K562 (cell line): ENCODE results near the gene USP48. TPM values are rescaled to one million over a fixed set of nuclear protein-coding genes. Genes with fewer than 3 reads are reported as not detected.

Experiments used
- ADNP ChIP-seq: fragments of 200-800 bp; sonication (Bioruptor generic); IDR thresholded peaks from 2 replicates; pipeline ENCODE4 v1.6.1; 2016; ENCODE audit warnings: missing genetic modification characterization, missing compliant biosample characterization
- BCOR ChIP-seq: fragments of 450-650 bp; IDR thresholded peaks from 2 replicates; pipeline ENCODE4 v1.6.1; 2016
- CBX3 ChIP-seq, 2 experiments: IDR thresholded peaks; 1 replicate in 1 of 2; 2 replicates in 1 of 2; pipeline ENCODE4 v1.6.1; 2012; ENCODE audit warnings: inconsistent platforms in 2 of 2, low read length in 2 of 2, borderline replicate concordance in 1 of 2, control low read depth in 1 of 2
- CHD4 ChIP-seq: fragments of 200-600 bp; sonication (generic); IDR thresholded peaks from 3 replicates; pipeline ENCODE4 v1.6.1; 2012; ENCODE audit warnings: low read depth, mild to moderate bottlenecking, mixed read lengths, low read length, inconsistent platforms; ENCODE audit not compliant: insufficient read depth, insufficient replicate concordance, poor library complexity, severe bottlenecking
- ESRRA ChIP-seq: fragments of 450-650 bp; IDR thresholded peaks from 2 replicates; pipeline ENCODE4 v1.6.1; 2014; ENCODE audit warnings: low read depth, mild to moderate bottlenecking, moderate library complexity, borderline replicate concordance
- HDAC2 ChIP-seq: fragments of 450-650 bp; IDR thresholded peaks from 2 replicates; pipeline ENCODE4 v1.6.1; 2016; ENCODE audit warnings: mild to moderate bottlenecking
- KDM1A ChIP-seq, 2 experiments: fragments of 450-650 bp; IDR thresholded peaks; 2 replicates each; pipeline ENCODE4 v1.6.1; 2016; ENCODE audit warnings: mild to moderate bottlenecking in 2 of 2
- MAFK ChIP-seq: IDR thresholded peaks from 2 replicates; pipeline ENCODE4 v1.6.1; 2011; ENCODE audit warnings: low read length, improper control_type of control experiment
- PHF20 ChIP-seq: fragments of 450-650 bp; IDR thresholded peaks from 2 replicates; pipeline ENCODE4 v1.6.1; 2018; ENCODE audit not compliant: partially characterized antibody
- RBM25 ChIP-seq: fragments of 200-400 bp; formaldehyde crosslinking; IDR thresholded peaks from 2 replicates; pipeline ENCODE4 v1.6.1; 2018; ENCODE audit warnings: low read length, low read depth, moderate library complexity; ENCODE audit not compliant: severe bottlenecking
- RCOR1 ChIP-seq, 2 experiments: IDR thresholded peaks; 2 replicates each; pipeline ENCODE4 v1.6.1; 2012; ENCODE audit warnings: low read depth in 2 of 2, low read length in 2 of 2, borderline replicate concordance in 1 of 2, improper control_type of control experiment in 1 of 2
- SMARCA5 ChIP-seq: fragments of 450-650 bp; IDR thresholded peaks from 2 replicates; pipeline ENCODE4 v1.6.1; 2016
- TFAM ChIP-seq: fragments of 250-450 bp; sonication (Bioruptor Pico); conservative IDR thresholded peaks from 2 replicates; pipeline ENCODE4 v1.5.0; 2021; ENCODE audit warnings: mild to moderate bottlenecking, moderate library complexity
- ZFP36 ChIP-seq: fragments of 150-350 bp; IDR thresholded peaks from 2 replicates; pipeline ENCODE4 v1.6.1; 2018; ENCODE audit warnings: low read length, low read depth; ENCODE audit not compliant: partially characterized antibody
- polyA plus RNA-seq, 8 experiments: library from polyadenylated mRNA; depleted of rRNA in 4 of 8; stranded (reverse) in 5 of 8; unstranded in 3 of 8; fragments of >200 nt; fragmentation: Nextera tagmentation in 2 of 8; fragmentation: Illumina TruSeq in 1 of 8; extraction: Ambion mirVana in 2 of 8; extraction: Trizol in 1 of 8; gene quantifications; 2 replicates each; pipeline versions ENCODE4 v1.2.1 to v1.2.3, GENCODE V29; 2011 to 2014; ENCODE audit warnings: inconsistent platforms in 1 of 8, missing spikeins in 1 of 8
- total RNA-seq, 7 experiments: library from RNA; depleted of rRNA in 6 of 7; stranded (reverse); fragments of >200 nt in 6 of 7; fragmentation: Illumina TruSeq in 2 of 7; extraction: Trizol in 2 of 7; gene quantifications; 2 replicates each; pipeline versions ENCODE4 v1.2.1 to v1.2.3, GENCODE V29; 2011 to 2021; ENCODE audit warnings: low replicate concordance in 1 of 7

USP48 gene
- total and polyA plus RNA-seq, 9 of the 15 experiments (the other 6 are each of a cell fraction or from before 2014, with no cell fraction given): 23.3 to 123 (median 106) TPM

DNA sequence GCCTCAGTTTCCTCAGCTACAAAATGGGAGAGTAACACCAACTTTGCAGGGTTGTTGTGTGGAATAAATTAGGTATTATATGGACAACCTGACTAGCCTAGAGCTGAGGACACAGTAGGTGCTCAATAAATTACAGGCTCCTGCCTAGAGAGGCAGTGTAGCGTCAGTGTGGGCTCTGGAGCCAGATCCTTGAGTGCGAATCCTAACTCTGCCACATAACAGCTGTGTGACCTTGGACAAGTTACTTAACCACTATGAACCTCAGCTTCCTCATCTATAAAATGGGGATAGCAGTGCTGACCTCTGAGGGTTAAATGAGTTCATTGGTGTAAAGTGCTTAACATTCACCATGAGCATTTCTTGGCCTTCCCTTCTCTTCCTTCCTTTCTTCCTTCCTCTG, 146.9 kb downstream of the USP48 start (continued):
- TF ChIP-seq ZFP36 (peak; percentile 15), MAFK (no peak), ADNP (peak; percentile 93), TFAM (CRISPR knock-in tag) (no peak), CBX3 (IDR thresholded peaks at IDR 0.05; ENCODE audit: borderline replicate concordance in 1 of 2, low read length in 2 of 2) (peak in 1 of 2 experiments; percentile 49; a peak in 1 of 3 replicates), ESRRA (peak; percentile 82), RCOR1 (IDR thresholded peaks at IDR 0.05; ENCODE audit: borderline replicate concordance in 1 of 2, low read depth in 2 of 2, low read length in 2 of 2) (0 out of 4 replicates have a peak, but pooled peaks of 1 of the 2 experiments have one; percentile 7), KDM1A (IDR thresholded peaks at IDR 0.05) (peak; percentile 81 to 94), SMARCA5 (peak; percentile 96), HDAC2 (peak; percentile 86), BCOR (peak; percentile 99), PHF20 (no peak), RBM25 (peak; percentile 98), CHD4 (peak; percentile 80)
